Measurements from ENCODE around the gene ANP32A.

GRCh38 chr15:68769702-68770101 lies 51.0 kb downstream of the ANP32A start:
- TF ChIP-seq, protein P1, sequence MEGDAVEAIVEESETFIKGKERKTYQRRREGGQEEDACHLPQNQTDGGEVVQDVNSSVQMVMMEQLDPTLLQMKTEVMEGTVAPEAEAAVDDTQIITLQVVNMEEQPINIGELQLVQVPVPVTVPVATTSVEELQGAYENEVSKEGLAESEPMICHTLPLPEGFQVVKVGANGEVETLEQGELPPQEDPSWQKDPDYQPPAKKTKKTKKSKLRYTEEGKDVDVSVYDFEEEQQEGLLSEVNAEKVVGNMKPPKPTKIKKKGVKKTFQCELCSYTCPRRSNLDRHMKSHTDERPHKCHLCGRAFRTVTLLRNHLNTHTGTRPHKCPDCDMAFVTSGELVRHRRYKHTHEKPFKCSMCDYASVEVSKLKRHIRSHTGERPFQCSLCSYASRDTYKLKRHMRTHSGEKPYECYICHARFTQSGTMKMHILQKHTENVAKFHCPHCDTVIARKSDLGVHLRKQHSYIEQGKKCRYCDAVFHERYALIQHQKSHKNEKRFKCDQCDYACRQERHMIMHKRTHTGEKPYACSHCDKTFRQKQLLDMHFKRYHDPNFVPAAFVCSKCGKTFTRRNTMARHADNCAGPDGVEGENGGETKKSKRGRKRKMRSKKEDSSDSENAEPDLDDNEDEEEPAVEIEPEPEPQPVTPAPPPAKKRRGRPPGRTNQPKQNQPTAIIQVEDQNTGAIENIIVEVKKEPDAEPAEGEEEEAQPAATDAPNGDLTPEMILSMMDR (IDR thresholded peaks at IDR 0.05), result no peak
- no peak for TF ChIP-seq EP300 (IDR thresholded peaks at IDR 0.05)
- no peak for TF ChIP-seq POLR2A (IDR thresholded peaks at IDR 0.05)
